SIG-M5 treated with dmso at 0.1 percent for 504 hours (cell line): ENCODE measurements around the gene LAMC2.
"Not testable (repeated sequence)": the region's sequence is repeated elsewhere in the genome, so short reads cannot be mapped to it uniquely, and the experiment has no call there.

Experiments
- DNase-seq: peaks from one replicate; lab custom pipeline; 2025; ENCODE audit not compliant: unreplicated experiment; lab: John Stamatoyannopoulos, UW

Gene LAMC2

GRCh38 chr1:183235503-183235902, 49.4 kb downstream of the LAMC2 start:
- no peak for DNase-seq

DNA sequence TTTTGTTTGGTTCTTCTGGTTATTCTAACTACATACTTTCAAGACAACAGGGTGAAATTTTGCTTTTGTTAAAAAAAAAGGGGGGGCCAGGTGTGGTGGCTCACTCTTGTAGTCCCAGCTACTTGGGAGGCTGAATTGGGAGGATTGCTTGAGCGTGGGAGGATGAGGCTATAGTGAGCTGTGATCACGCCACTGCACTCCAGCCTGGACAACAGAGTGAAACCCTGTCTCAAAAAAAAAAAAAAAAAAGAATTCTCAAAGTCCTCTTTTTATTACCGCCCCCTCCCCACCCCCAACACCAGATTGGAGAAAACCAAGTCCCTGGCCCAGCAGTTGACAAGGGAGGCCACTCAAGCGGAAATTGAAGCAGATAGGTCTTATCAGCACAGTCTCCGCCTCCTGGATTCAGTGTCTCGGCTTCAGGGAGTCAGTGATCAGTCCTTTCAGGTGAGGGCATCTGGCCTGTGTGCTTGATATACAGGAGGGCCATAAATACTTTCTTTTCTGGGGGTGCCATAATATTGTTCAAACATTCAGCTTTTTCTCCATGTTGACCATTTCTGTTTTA, 50.2 kb downstream of the LAMC2 start:
- no peak for DNase-seq

GRCh38 chr1:183237046-183237445, 51.0 kb downstream of the LAMC2 start:
- no peak for DNase-seq

GRCh38 chr1:183238071-183238470, 52.0 kb downstream of the LAMC2 start:
- no peak for DNase-seq

- DNase-seq, result no peak
Measured at GRCh38 chr1:183239220-183239742, 53.2 kb downstream of the LAMC2 start.

- DNase-seq, result no peak
Measured at GRCh38 chr1:183239793-183240525, 53.9 kb downstream of the LAMC2 start.

- no peak for DNase-seq
Measured at GRCh38 chr1:183240526-183240825, 54.4 kb downstream of the LAMC2 start.

GRCh38 chr1:183240853-183241252, 54.8 kb downstream of the LAMC2 start:
- DNase-seq, result not testable (repeated sequence)

GRCh38 chr1:183241471-183241870, 55.4 kb downstream of the LAMC2 start:
- DNase-seq, result no peak

DNA sequence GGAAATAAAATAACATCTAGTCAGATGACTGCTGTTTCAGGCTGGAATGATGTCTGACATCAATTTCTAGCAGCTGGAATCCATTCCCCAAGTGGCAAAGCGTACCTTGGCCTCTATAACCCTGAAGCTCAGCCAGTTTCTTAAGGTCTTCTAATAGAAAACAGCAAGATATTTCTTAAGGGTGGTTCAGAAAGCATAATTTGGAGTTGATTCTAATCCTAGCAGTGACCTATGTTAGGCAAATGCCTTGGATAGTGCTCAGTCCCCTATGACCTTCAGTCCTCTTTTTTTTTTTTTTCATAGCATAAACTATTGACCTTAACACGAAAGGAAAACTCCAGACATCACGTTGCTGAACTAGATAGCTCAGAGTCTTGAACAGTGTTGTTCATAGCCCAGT, 56.5 kb downstream of the LAMC2 start:
- DNase-seq, result no peak

- DNase-seq, result peak; percentile 94
Measured at GRCh38 chr1:183243161-183244050, 57.3 kb downstream of the LAMC2 start.

- peak; percentile 93 for DNase-seq
Measured at GRCh38 chr1:183244466-183244865, 58.4 kb downstream of the LAMC2 start.

GRCh38 chr1:183245357-183245756, 59.3 kb downstream of the LAMC2 start:
- no peak for DNase-seq

GRCh38 chr1:183246436-183246835, 60.4 kb downstream of the LAMC2 start:
- peak; percentile 94 for DNase-seq

- DNase-seq, result no peak
Measured at GRCh38 chr1:183247066-183247465, 61.0 kb downstream of the LAMC2 start.

DNA sequence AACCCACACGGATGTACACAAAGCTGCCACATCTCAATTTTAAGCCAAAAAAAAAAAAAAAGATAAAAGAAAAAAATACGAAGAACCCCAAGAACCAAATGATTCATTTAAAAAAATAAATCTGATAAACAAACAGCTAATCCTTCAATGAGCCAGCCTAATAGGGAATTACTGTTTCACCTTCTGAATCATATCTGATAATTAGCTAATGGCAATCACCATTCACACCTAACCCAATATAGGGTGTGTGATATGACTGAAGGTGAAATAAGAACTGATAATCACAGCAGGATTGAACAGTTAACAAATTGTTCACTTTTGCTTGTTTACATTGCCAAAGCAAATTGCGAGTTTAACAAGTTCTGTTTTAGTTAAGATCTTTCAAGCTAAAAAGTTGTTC, 61.4 kb downstream of the LAMC2 start:
- DNase-seq, result no peak

DNA sequence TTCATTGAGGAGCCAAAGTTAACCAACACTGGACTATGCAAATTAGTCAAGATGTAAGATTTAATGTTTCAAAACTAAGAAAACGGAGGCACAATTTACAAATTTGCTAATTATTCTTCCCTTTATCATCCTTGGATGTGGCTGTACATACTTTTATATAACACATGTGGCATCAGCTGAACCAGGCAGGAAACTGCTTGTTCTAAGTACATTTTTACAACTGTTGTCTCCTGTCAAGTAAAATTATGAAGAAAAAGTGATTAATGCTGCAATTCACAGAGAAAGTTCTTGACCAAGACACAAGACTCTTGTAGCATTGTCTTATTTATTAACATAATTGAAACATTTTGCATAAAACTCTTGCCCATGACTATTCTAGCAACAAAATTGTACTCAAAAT, 61.9 kb downstream of the LAMC2 start:
- DNase-seq, result no peak

GRCh38 chr1:183248989-183249691, 63.1 kb downstream of the LAMC2 start:
- no peak for DNase-seq

- DNase-seq, result no peak
Measured at GRCh38 chr1:183249941-183250452, 63.9 kb downstream of the LAMC2 start.

GRCh38 chr1:183251101-183251958, 65.3 kb downstream of the LAMC2 start:
- DNase-seq, result no peak
